Trophoblast cell (in vitro differentiated cells and primary cell): Measurements from ENCODE around the gene KCNMB2.

Experiments
- DNase-seq, 2 donors: peaks; one replicate each; pipeline ENCODE4 v3.0.0-alpha.2; 2016
- H2AFZ ChIP-seq: 2 replicates; pipeline ENCODE4 v1.6.1; 2013; ENCODE audit warnings: low read length, moderate library complexity, mild to moderate bottlenecking; ENCODE audit not compliant: insufficient read depth, poor library complexity
- H2AK5ac ChIP-seq: 2 replicates; pipeline ENCODE4 v1.6.1; 2013; ENCODE audit warnings: mild to moderate bottlenecking, low read length
- H2BK120ac ChIP-seq: 2 replicates; pipeline ENCODE4 v1.6.1; 2013; ENCODE audit warnings: low read length, mild to moderate bottlenecking, moderate library complexity; ENCODE audit not compliant: insufficient read depth, poor library complexity
- H2BK12ac ChIP-seq: 2 replicates; pipeline ENCODE4 v1.6.1; 2013; ENCODE audit warnings: mild to moderate bottlenecking, low read length, moderate library complexity
- H2BK5ac ChIP-seq: 2 replicates; pipeline ENCODE4 v1.6.1; 2013; ENCODE audit warnings: low read length, low read depth, moderate library complexity, mild to moderate bottlenecking; ENCODE audit not compliant: poor library complexity
- H3K14ac ChIP-seq: 2 replicates; pipeline ENCODE4 v1.6.1; 2013; ENCODE audit warnings: mild to moderate bottlenecking, low read length
- H3K18ac ChIP-seq: 2 replicates; pipeline ENCODE4 v1.6.1; 2013; ENCODE audit warnings: mild to moderate bottlenecking, low read length
- H3K23ac ChIP-seq: 2 replicates; pipeline ENCODE4 v1.6.1; 2013; ENCODE audit warnings: low read length
- H3K27ac ChIP-seq: 2 replicates; pipeline ENCODE4 v1.5.1; 2013; ENCODE audit warnings: low read depth, mild to moderate bottlenecking, inconsistent platforms, low read length, moderate library complexity
- H3K27me3 ChIP-seq: 2 replicates; pipeline ENCODE4 v1.6.1; 2013; ENCODE audit warnings: inconsistent platforms, mild to moderate bottlenecking, low read length, moderate library complexity; ENCODE audit not compliant: insufficient read depth
- H3K36me3 ChIP-seq, 2 experiments: 1 replicate in 1 of 2; 2 replicates in 1 of 2; pipeline ENCODE4 v1.6.1; 2013; ENCODE audit warnings: low read length in 2 of 2, mild to moderate bottlenecking in 2 of 2, moderate library complexity in 1 of 2; ENCODE audit not compliant: insufficient read depth in 2 of 2, control insufficient read depth in 1 of 2
- H3K4ac ChIP-seq: 2 replicates; pipeline ENCODE4 v1.6.1; 2013; ENCODE audit warnings: low read depth, mild to moderate bottlenecking, low read length, moderate library complexity
- H3K4me1 ChIP-seq, 2 experiments: 1 replicate in 1 of 2; 2 replicates in 1 of 2; pipeline ENCODE4 v1.6.1; 2013; ENCODE audit warnings: low read length in 2 of 2, mild to moderate bottlenecking in 2 of 2, moderate library complexity in 1 of 2; ENCODE audit not compliant: insufficient read depth in 2 of 2, control insufficient read depth in 1 of 2
- H3K4me2 ChIP-seq: 2 replicates; pipeline ENCODE4 v1.6.1; 2013; ENCODE audit warnings: inconsistent platforms, mild to moderate bottlenecking, low read length, moderate library complexity
- H3K4me3 ChIP-seq: 2 replicates; pipeline ENCODE4 v1.5.1; 2013; ENCODE audit warnings: mild to moderate bottlenecking, low read depth, low read length, inconsistent platforms
- H3K79me1 ChIP-seq: one replicate; pipeline ENCODE4 v1.6.1; 2013; ENCODE audit warnings: low read length
- H3K79me2 ChIP-seq: 2 replicates; pipeline ENCODE4 v1.6.1; 2013; ENCODE audit warnings: low read length, mild to moderate bottlenecking; ENCODE audit not compliant: control insufficient read depth, insufficient read depth, poor library complexity
- H3K9ac ChIP-seq: 2 replicates; pipeline ENCODE4 v1.6.1; 2013; ENCODE audit warnings: mild to moderate bottlenecking, low read length
- H3K9me3 ChIP-seq: 2 replicates; pipeline ENCODE4 v1.6.1; 2013; ENCODE audit warnings: low read depth, mild to moderate bottlenecking, control low read depth, inconsistent platforms, low read length; ENCODE audit not compliant: insufficient read depth
- H4K12ac ChIP-seq: 2 replicates; pipeline ENCODE4 v1.6.1; 2013; ENCODE audit warnings: low read depth, mild to moderate bottlenecking, low read length, moderate library complexity
- H4K8ac ChIP-seq: 2 replicates; pipeline ENCODE4 v1.6.1; 2013; ENCODE audit warnings: low read depth, mild to moderate bottlenecking, low read length, moderate library complexity
- H4K91ac ChIP-seq: one replicate; pipeline ENCODE4 v1.6.1; 2013; ENCODE audit warnings: low read depth, mild to moderate bottlenecking, low read length, moderate library complexity
- WGBS: extraction: QIAGEN DNeasy Blood & Tissue Kit; methylation state at CpG from one replicate; pipeline ENCODE4 v1.1.7; 2013; ENCODE audit warnings: missing lambda C conversion rate; ENCODE audit not compliant: insufficient read length, insufficient coverage; ENCODE audit errors: extremely low coverage; 5-methylcytosine and 5-hydroxymethylcytosine counted together

Gene KCNMB2

DNA sequence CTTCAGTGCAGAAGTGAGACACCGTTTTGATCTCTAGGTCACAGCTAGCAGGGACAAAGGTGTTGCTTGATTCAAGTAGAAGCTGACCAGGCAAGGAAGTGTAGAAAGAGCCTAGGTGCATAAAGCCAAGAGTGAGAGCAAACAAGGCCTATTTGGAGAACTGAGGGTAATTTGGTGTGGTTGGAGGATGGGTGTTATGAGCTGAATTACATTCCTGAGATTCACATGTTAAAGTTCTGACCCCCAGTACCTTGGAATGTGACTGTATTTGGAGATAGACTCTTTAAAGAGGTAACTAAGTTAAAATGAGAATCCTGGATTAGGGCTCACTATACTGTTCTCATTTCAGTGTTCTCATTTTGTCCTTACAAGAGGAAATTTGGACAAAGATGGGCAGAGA lies 344.0 kb downstream of the KCNMB2 start:
- no peak overlapping the region for H3K4ac ChIP-seq
- no CpG with 5 or more reads among the region's 1 CpG for WGBS
- no peak overlapping the region for H2BK5ac ChIP-seq
- H4K8ac ChIP-seq, result no peak overlapping the region
- H4K12ac ChIP-seq, result no peak overlapping the region
- no peaks in the 10 kb centered on the region for H3K4me1 ChIP-seq
- no peak overlapping the region for H3K27ac ChIP-seq
- no peak overlapping the region for H3K4me2 ChIP-seq
- H4K91ac ChIP-seq, result no peak overlapping the region
- no peak overlapping the region for H2BK120ac ChIP-seq
- H2AFZ ChIP-seq, result no peak overlapping the region
- no peak overlapping the region for H2AK5ac ChIP-seq
- H3K9me3 ChIP-seq, result no peaks in the 10 kb centered on the region
- H3K79me1 ChIP-seq, result no peaks in the 10 kb centered on the region
- H3K27me3 ChIP-seq, result no peaks in the 10 kb centered on the region
- no peak overlapping the region for H3K14ac ChIP-seq
- H3K36me3 ChIP-seq, result no peaks in the 10 kb centered on the region
- DNase-seq, result no peak
- no peak overlapping the region for H2BK12ac ChIP-seq
- no peak overlapping the region for H3K4me3 ChIP-seq
- no peak overlapping the region for H3K9ac ChIP-seq
- H3K18ac ChIP-seq, result no peak overlapping the region
- no peak overlapping the region for H3K23ac ChIP-seq
- no peaks in the 10 kb centered on the region for H3K79me2 ChIP-seq
